Fibroblast of pulmonary artery (primary cell): ENCODE measurements around the gene TMEM126B.
"Not testable (repeated sequence)": the region's sequence is repeated elsewhere in the genome, so short reads cannot be mapped to it uniquely, and the experiment has no call there.

ENCODE experiments used
- DNase-seq: peaks from one replicate; pipeline ENCODE4 v3.0.0-alpha.2; 2010; ENCODE audit warnings: low read depth
- H3K4me3 ChIP-seq: replicated peaks from 2 replicates; pipeline ENCODE4 v1.5.1; 2011; ENCODE audit warnings: low read depth, mild to moderate bottlenecking, control low read depth, low read length, moderate library complexity
- TF ChIP-seq, protein P1 (sequence below): IDR thresholded peaks from 2 replicates; pipeline ENCODE4 v1.5.1; 2011; ENCODE audit warnings: mild to moderate bottlenecking, control low read depth, low read length, inconsistent platforms; ENCODE audit errors: missing control alignments

TMEM126B gene

GRCh38 chr11:85599083-85599482, 29.3 kb upstream of the TMEM126B start:
- DNase-seq = no peak
- TF ChIP-seq, protein P1, sequence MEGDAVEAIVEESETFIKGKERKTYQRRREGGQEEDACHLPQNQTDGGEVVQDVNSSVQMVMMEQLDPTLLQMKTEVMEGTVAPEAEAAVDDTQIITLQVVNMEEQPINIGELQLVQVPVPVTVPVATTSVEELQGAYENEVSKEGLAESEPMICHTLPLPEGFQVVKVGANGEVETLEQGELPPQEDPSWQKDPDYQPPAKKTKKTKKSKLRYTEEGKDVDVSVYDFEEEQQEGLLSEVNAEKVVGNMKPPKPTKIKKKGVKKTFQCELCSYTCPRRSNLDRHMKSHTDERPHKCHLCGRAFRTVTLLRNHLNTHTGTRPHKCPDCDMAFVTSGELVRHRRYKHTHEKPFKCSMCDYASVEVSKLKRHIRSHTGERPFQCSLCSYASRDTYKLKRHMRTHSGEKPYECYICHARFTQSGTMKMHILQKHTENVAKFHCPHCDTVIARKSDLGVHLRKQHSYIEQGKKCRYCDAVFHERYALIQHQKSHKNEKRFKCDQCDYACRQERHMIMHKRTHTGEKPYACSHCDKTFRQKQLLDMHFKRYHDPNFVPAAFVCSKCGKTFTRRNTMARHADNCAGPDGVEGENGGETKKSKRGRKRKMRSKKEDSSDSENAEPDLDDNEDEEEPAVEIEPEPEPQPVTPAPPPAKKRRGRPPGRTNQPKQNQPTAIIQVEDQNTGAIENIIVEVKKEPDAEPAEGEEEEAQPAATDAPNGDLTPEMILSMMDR = no peak
- no peak overlapping the region for H3K4me3 ChIP-seq

DNA sequence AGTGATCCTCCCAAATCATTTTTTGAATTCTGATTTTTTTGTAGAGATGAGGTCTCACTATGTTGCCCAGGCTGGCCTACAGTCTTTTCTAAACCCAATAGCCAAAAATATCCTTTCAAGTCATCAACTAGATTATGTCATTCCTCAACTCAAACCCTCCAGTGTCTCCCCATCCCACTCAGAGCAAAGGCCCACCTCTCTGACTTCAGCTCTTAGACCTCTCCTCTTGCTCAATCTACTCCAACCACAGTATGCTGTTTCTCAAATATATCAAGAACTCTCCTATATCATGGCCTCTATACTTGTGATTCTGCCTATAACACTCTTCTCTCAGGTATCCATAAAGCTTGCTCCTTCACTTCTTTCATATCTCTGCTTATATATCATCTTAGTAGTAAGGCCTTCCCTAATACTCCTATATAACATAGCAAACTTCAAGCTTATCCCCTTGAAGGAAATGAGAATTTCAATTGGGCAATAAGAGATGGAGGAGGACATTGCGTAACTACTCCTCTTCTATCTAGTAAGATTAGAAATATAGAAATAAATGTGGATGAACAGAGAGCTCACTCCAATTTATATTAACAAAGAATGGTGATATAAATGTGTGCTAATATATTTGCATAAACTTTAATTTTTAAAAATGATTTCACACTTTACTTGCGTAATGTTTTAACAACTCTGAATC, 25.7 kb upstream of the TMEM126B start:
- TF ChIP-seq, protein P1 = no peak
- DNase-seq = peak; percentile 46
- no peak overlapping the region for H3K4me3 ChIP-seq

DNA sequence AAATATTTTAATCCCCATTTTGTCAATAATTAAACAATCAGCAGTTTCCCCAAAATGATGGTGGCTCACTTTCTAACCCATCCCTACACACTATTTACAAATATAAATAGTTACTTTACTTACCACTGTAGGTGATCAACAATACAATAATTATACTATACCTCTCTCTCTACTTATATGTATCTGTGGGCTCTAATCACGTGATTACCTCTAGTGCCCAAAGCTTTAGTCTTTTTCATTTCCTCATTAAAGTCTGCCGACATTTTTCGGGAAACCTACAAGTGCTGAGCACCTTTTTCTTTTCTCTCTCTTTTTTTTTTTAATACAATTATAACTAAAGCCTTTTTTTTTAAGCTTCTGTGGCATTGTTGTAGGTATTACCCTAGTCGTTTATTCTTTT, 25.2 kb upstream of the TMEM126B start:
- H3K4me3 ChIP-seq = no peak overlapping the region
- TF ChIP-seq, protein P1 = no peak
- no peak for DNase-seq

- not testable (repeated sequence) for H3K4me3 ChIP-seq, DNase-seq
Measured at GRCh38 chr11:85606237-85606636, 22.2 kb upstream of the TMEM126B start.

- not testable (repeated sequence) for H3K4me3 ChIP-seq, DNase-seq
Measured at GRCh38 chr11:85608621-85609020, 19.8 kb upstream of the TMEM126B start.

DNA sequence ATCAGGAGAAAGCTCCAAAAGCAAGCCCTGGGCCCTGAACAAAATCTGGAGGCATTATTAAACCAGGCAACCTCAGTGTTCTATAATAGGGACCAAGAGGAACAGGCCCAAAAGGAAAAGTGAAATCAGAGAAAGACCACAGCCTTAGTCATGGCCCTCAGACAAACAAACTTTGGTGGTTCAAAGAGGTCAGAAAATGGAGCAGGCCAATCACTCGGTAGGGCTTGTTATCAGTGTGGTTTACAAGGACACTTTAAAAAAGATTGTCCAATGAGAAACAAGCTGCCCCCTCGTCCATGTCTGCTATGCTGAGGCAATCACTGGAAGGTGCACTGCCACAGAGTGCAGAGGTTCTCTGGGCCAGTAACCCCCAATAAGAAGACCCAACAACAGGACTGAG, 19.1 kb upstream of the TMEM126B start:
- not testable (repeated sequence) for DNase-seq, H3K4me3 ChIP-seq

GRCh38 chr11:85611643-85612042, 16.8 kb upstream of the TMEM126B start:
- DNase-seq, H3K4me3 ChIP-seq: not testable (repeated sequence)

GRCh38 chr11:85619499-85619898, 8.9 kb upstream of the TMEM126B start:
- H3K4me3 ChIP-seq = no peak overlapping the region
- no peak for DNase-seq
- TF ChIP-seq, protein P1 = no peak

GRCh38 chr11:85620256-85620655, 8.1 kb upstream of the TMEM126B start:
- TF ChIP-seq, protein P1 = no peak
- no peak for DNase-seq
- H3K4me3 ChIP-seq = no peak overlapping the region
